Neural cell (in vitro differentiated cells): Measurements from ENCODE around the gene RASGRP4. TPM values are rescaled to one million over a fixed set of nuclear protein-coding genes. Genes with fewer than 3 reads are reported as not detected.

Source experiments
- H2AFZ ChIP-seq: fragments of 200-600, 300-800 bp; sonication (generic), shearing (Covaris generic); 2 replicates; pipeline ENCODE4 v1.6.0; 2014; ENCODE audit warnings: low read depth, mild to moderate bottlenecking, antibody characterized with exemption, low read length, moderate library complexity
- H3F3A ChIP-seq: fragments of 200-600 bp; shearing (Covaris generic); 2 replicates; pipeline ENCODE4 v1.6.1; 2016; ENCODE audit warnings: mild to moderate bottlenecking, moderate library complexity, mixed read lengths, antibody characterized with exemption, low read length; ENCODE audit not compliant: insufficient read depth, poor library complexity, severe bottlenecking
- H3K27ac ChIP-seq: fragments of 200-600, 300-800 bp; sonication (generic), shearing (Covaris generic); 2 replicates; pipeline ENCODE4 v1.5.1; 2014; ENCODE audit warnings: mild to moderate bottlenecking, low read length, moderate library complexity
- H3K27me3 ChIP-seq: fragments of 300-800, 200-600 bp; sonication (generic), shearing (Covaris generic); 2 replicates; pipeline ENCODE4 v1.6.0; 2014; ENCODE audit warnings: mild to moderate bottlenecking, low read depth, low read length, moderate library complexity; ENCODE audit not compliant: insufficient read depth
- H3K36me3 ChIP-seq: fragments of 300-800, 200-600 bp; sonication (generic), shearing (Covaris generic); 2 replicates; pipeline ENCODE4 v1.5.1; 2014; ENCODE audit warnings: mild to moderate bottlenecking, antibody characterized with exemption, low read length, moderate library complexity; ENCODE audit not compliant: insufficient read depth
- H3K4me2 ChIP-seq: fragments of 300-800, 200-600 bp; sonication (generic), shearing (Covaris generic); 2 replicates; pipeline ENCODE4 v1.6.0; 2014; ENCODE audit warnings: mild to moderate bottlenecking, low read length
- H3K4me3 ChIP-seq: fragments of 300-800, 200-600 bp; sonication (generic), shearing (Covaris generic); 2 replicates; pipeline ENCODE4 v1.5.1; 2014; ENCODE audit warnings: mild to moderate bottlenecking, low read length, moderate library complexity
- H3K79me2 ChIP-seq: fragments of 200-600 bp; shearing (Covaris generic); replicated peaks from 2 replicates; pipeline ENCODE4 v1.6.0; 2014; ENCODE audit warnings: mild to moderate bottlenecking, low read length, moderate library complexity; ENCODE audit not compliant: insufficient read depth
- H3K9ac ChIP-seq: fragments of 300-800, 200-600 bp; sonication (generic), shearing (Covaris generic); 2 replicates; pipeline ENCODE4 v1.6.1; 2016; ENCODE audit warnings: mild to moderate bottlenecking, low read length, mixed read lengths
- H3K9me2 ChIP-seq: fragments of 200-600 bp; shearing (Covaris generic); 2 replicates; pipeline ENCODE4 v1.6.1; 2016; ENCODE audit warnings: mild to moderate bottlenecking, low read length, mixed read lengths; ENCODE audit not compliant: insufficient read depth
- H3K9me3 ChIP-seq: fragments of 200-600, 300-800 bp; sonication (generic), shearing (Covaris generic); 2 replicates; pipeline ENCODE4 v1.6.1; 2016; ENCODE audit warnings: mild to moderate bottlenecking, mixed run types, low read length, moderate library complexity, mixed read lengths
- H4K20me1 ChIP-seq: fragments of 200-600 bp; shearing (Covaris generic); 2 replicates; pipeline ENCODE4 v1.6.1; 2016; ENCODE audit warnings: mild to moderate bottlenecking, mixed run types; ENCODE audit not compliant: insufficient read depth
- CTCF ChIP-seq: fragments of 450-650 bp; IDR thresholded peaks from 2 replicates; pipeline ENCODE4 v1.5.1; 2014; ENCODE audit warnings: antibody characterized with exemption, mild to moderate bottlenecking, moderate library complexity; ENCODE audit not compliant: poor library complexity, severe bottlenecking
- EP300 ChIP-seq: fragments of 450-650 bp; conservative IDR thresholded peaks from 2 replicates; pipeline ENCODE4 v1.6.1; 2014; ENCODE audit warnings: antibody characterized with exemption, mild to moderate bottlenecking, moderate library complexity; ENCODE audit not compliant: poor library complexity, severe bottlenecking
- EZH2 ChIP-seq: fragments of 200-600, 300-800 bp; shearing (Covaris generic), sonication (generic); IDR thresholded peaks from 2 replicates; pipeline ENCODE4 v1.6.1; 2014; ENCODE audit warnings: antibody characterized with exemption, low read length, borderline replicate concordance, mild to moderate bottlenecking; ENCODE audit not compliant: insufficient read depth, poor library complexity, severe bottlenecking
- MXI1 ChIP-seq: fragments of 450-650 bp; conservative IDR thresholded peaks from 2 replicates; pipeline ENCODE4 v1.6.1; 2014; ENCODE audit warnings: antibody characterized with exemption, mild to moderate bottlenecking; ENCODE audit not compliant: poor library complexity, severe bottlenecking
- POLR2AphosphoS5 ChIP-seq: IDR thresholded peaks from 2 replicates; pipeline ENCODE4 v1.6.1; 2012
- RAD21 ChIP-seq: fragments of 450-650 bp; conservative IDR thresholded peaks from 2 replicates; pipeline ENCODE4 v1.6.1; 2014; ENCODE audit warnings: antibody characterized with exemption, mild to moderate bottlenecking, moderate library complexity
- REST ChIP-seq: IDR thresholded peaks from 2 replicates; pipeline ENCODE4 v1.6.1; 2012; ENCODE audit warnings: borderline replicate concordance
- SMC3 ChIP-seq: fragments of 450-650 bp; conservative IDR thresholded peaks from 2 replicates; pipeline ENCODE4 v1.6.1; 2014; ENCODE audit warnings: antibody characterized with exemption, mild to moderate bottlenecking, moderate library complexity; ENCODE audit not compliant: poor library complexity
- TAF1 ChIP-seq: IDR thresholded peaks from 2 replicates; pipeline ENCODE4 v1.6.1; 2012; ENCODE audit warnings: low read depth
- polyA plus RNA-seq: library from polyadenylated mRNA; depleted of rRNA; stranded (reverse); fragments of >200 nt; gene quantifications from 2 replicates; pipeline ENCODE4 v1.2.3, GENCODE V29; 2014

RASGRP4 gene
- polyA plus RNA-seq, 1 donor from 2014 or later: not detected

GRCh38 chr19:38392707-38393308, 33.2 kb downstream of the RASGRP4 start:
- Histone ChIP-seq H3K4me3 (no peak overlapping the region), H3K36me3 (peaks cover 6% of the 10 kb centered on the region), H3K9me3 (no peaks in the 10 kb centered on the region), H3K79me2 (peaks cover 14% of the 10 kb centered on the region), H3K27ac (no peak overlapping the region), H3K4me2 (no peak overlapping the region), H4K20me1 (no peaks in the 10 kb centered on the region), H3K9ac (no peak overlapping the region), H3F3A (no peaks in the 10 kb centered on the region), H2AFZ (no peak overlapping the region), H3K9me2 (no peaks in the 10 kb centered on the region), H3K27me3 (no peaks in the 10 kb centered on the region)
- TF ChIP-seq EP300 (no peak), CTCF (no peak), REST (no peak), MXI1 (no peak), POLR2AphosphoS5 (no peak)

GRCh38 chr19:38391911-38392464, 34.0 kb downstream of the RASGRP4 start:
- H3F3A ChIP-seq: no peaks in the 10 kb centered on the region
- no peaks in the 10 kb centered on the region for H3K9me3 ChIP-seq
- H2AFZ ChIP-seq: no peak overlapping the region
- no peak overlapping the region for H3K4me2 ChIP-seq
- TF ChIP-seq MXI1: no peak
- TF ChIP-seq SMC3: no peak
- TF ChIP-seq CTCF: no peak
- no peak for TF ChIP-seq EP300
- no peak for TF ChIP-seq EZH2
- TF ChIP-seq TAF1: no peak
- no peak for TF ChIP-seq RAD21
- TF ChIP-seq REST: no peak
- TF ChIP-seq POLR2AphosphoS5: no peak
- H3K27ac ChIP-seq: no peak overlapping the region
- H3K27me3 ChIP-seq: no peaks in the 10 kb centered on the region
- H3K36me3 ChIP-seq: peaks cover 6% of the 10 kb centered on the region
- no peaks in the 10 kb centered on the region for H3K9me2 ChIP-seq
- H4K20me1 ChIP-seq: no peaks in the 10 kb centered on the region
- no peak overlapping the region for H3K4me3 ChIP-seq
- H3K9ac ChIP-seq: no peak overlapping the region
- H3K79me2 ChIP-seq: peaks cover 14% of the 10 kb centered on the region
